ENCODE results near the gene ADGRF1. TPM values are rescaled to one million over a fixed set of nuclear protein-coding genes. Genes with fewer than 3 reads are reported as not detected.

Gene ADGRF1
- total and polyA plus RNA-seq, 7 donors: not detected

DNA sequence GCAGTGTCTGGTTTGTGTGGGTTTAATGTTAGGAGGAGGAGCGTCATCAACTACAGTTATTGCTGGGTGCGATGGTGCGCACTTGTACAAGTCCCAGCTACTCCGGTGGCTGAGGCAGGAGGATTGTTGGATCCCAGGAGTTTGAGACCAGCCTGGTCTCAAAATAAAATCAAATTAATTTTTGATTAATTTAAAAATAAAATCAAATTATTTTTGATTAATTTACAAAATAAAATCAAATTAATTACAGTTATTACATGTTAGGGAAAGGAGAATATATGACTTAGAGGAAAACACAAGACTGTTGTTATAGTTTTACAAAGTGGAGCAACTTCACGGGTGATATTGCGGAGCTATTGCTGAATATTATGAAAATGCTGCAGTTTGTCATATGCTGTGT lies 85.7 kb downstream of the ADGRF1 start:
- DNase-seq (no peak), ATAC-seq (no peak)
- Histone ChIP-seq H3K27ac (no peak overlapping the region), H3K9me3 (no peaks in the 10 kb centered on the region), H3K4me3 (no peak overlapping the region), H3K27me3 (ENCODE audit: insufficient read depth in 3 of 3, low read length in 2 of 3) (no peaks in the 10 kb centered on the region), H3K4me1 (no peaks in the 10 kb centered on the region), H3K36me3 (ENCODE audit: insufficient read depth in 1 of 2, low read depth in 1 of 2) (no peaks in the 10 kb centered on the region)
- TF ChIP-seq, protein P1, sequence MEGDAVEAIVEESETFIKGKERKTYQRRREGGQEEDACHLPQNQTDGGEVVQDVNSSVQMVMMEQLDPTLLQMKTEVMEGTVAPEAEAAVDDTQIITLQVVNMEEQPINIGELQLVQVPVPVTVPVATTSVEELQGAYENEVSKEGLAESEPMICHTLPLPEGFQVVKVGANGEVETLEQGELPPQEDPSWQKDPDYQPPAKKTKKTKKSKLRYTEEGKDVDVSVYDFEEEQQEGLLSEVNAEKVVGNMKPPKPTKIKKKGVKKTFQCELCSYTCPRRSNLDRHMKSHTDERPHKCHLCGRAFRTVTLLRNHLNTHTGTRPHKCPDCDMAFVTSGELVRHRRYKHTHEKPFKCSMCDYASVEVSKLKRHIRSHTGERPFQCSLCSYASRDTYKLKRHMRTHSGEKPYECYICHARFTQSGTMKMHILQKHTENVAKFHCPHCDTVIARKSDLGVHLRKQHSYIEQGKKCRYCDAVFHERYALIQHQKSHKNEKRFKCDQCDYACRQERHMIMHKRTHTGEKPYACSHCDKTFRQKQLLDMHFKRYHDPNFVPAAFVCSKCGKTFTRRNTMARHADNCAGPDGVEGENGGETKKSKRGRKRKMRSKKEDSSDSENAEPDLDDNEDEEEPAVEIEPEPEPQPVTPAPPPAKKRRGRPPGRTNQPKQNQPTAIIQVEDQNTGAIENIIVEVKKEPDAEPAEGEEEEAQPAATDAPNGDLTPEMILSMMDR (IDR thresholded peaks at IDR 0.05): no peak
- 97 to 98% (median 97%) methylated on average over 6 of the region's 6 CpGs for WGBS, 3 donors
- intact Hi-C loops (cut with DNase I): no loop called here

DNA sequence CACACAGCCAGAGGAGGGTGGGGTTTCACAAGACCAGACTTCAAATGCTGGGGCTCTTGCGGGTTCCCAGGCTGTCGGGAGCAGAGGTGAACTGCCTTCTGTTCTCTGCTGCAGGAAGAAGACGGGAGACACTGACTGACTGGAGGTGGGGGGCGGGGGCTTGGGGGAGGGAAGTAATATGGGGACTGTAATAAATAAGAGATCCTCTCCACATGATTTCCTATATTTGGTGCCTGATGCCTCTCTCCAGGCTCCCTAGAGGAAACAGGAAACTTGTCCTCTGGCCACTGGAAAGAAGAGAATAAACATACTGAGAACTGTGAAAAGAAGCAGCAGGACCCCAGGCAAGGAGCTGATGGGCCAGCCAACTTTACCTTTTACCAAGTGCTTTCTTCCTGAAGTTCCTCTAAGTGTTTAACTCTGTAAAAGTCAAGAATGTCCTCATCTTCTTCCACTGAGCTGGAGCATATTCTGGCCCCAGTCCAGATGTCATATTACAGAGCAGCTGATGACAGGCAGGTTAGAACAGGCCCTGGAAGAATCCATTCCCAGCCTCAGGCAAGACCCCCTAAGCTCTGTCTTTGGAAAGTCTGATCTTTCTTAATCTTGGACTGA lies 87.2 kb downstream of the ADGRF1 start:
- Histone ChIP-seq H3K27ac (peak overlapping the region; percentile 43), H3K4me3 (peak overlapping the region; percentile 51), H3K36me3 (ENCODE audit: insufficient read depth in 1 of 2, low read depth in 1 of 2) (no peaks in the 10 kb centered on the region), H3K27me3 (ENCODE audit: insufficient read depth in 3 of 3, low read length in 2 of 3) (no peaks in the 10 kb centered on the region), H3K4me1 (no peaks in the 10 kb centered on the region), H3K9me3 (no peaks in the 10 kb centered on the region)
- TF ChIP-seq, protein P1 (IDR thresholded peaks at IDR 0.05): no peak
- intact Hi-C loops (cut with DNase I): no loop called here
- 47 to 62% (median 54%) methylated on average over 4 of the region's 4 CpGs for WGBS, 3 donors
- no peak for ATAC-seq
- no peak for DNase-seq

DNA sequence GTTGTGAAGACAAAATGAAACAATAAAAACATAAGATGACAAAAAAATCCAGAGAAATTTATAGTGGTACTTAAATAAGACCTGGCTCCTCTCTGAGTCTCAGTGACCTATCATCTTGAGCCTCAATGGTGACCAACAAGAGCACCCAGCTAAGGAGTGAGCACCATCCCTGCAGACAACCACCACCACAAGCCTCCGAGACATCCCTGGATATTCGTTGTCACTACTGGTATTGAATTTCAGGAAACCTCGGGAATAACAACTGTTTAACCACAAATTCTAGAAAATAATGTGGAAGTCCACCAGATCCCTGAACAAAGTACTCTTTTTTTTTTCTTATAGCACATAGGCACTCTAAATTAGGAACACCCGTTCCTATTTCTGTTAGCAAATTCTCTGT lies 88.2 kb downstream of the ADGRF1 start:
- intact Hi-C loops (cut with DNase I): no loop called here
- peak overlapping the region; percentile 43 for H3K27ac ChIP-seq

DNA sequence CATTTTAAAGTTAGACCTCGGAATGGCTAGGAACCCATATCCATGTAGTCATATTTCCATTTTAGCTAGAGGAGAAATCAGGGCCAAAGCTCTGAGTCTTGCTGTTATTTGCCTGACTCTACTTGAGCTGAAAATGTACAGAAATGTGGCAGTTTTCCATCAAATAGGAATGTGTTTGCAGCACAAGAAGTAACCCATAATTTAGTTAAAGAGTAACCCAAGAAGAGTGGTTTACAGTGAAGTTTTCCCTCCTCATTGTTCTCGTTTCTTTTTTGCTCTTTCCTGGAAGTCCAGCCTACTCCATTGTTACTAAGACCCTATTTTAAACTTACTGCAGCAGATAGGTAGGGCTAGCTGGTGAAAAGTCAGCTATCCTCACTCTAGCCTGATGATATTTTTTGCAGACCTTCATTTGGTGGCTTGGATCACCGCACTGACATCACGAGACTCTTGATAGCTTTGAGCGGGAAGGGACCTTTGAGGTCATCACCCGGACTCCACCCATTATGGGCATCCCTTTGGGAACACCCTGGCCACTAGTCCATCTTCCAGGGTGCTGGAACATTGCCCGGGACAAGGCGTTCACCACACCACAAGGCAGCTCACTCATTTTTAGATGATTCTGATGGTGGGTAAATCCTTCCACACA lies 92.4 kb downstream of the ADGRF1 start:
- TF ChIP-seq, protein P1 (IDR thresholded peaks at IDR 0.05): no peak
- 41 to 65% (median 62%) methylated on average over 8 of the region's 8 CpGs for WGBS, 3 donors
- Histone ChIP-seq H3K9me3 (no peaks in the 10 kb centered on the region), H3K36me3 (ENCODE audit: insufficient read depth in 1 of 2, low read depth in 1 of 2) (no peaks in the 10 kb centered on the region), H3K4me3 (no peak overlapping the region), H3K4me1 (peaks cover 4% of the 10 kb centered on the region), H3K27ac (peak overlapping the region; percentile 75), H3K27me3 (ENCODE audit: insufficient read depth in 3 of 3, low read length in 2 of 3) (no peaks in the 10 kb centered on the region)
- peak; percentile 58 to 77 for DNase-seq
- intact Hi-C loops (cut with DNase I): no loop called here
- peak; percentile 30 to 71 (median 62) for ATAC-seq

More for the DNA sequence above, 88.2 kb downstream of the ADGRF1 start:
- peaks cover 4% of the 10 kb centered on the region for H3K4me1 ChIP-seq
- no peaks in the 10 kb centered on the region for H3K36me3 ChIP-seq (ENCODE audit: insufficient read depth in 1 of 2, low read depth in 1 of 2)
- H3K4me3 ChIP-seq: peak overlapping the region; percentile 51
- ATAC-seq (no peak), DNase-seq (no peak)
- TF ChIP-seq, protein P1 (IDR thresholded peaks at IDR 0.05): no peak
- no peaks in the 10 kb centered on the region for H3K27me3 ChIP-seq (ENCODE audit: insufficient read depth in 3 of 3, low read length in 2 of 3)
- H3K9me3 ChIP-seq: no peaks in the 10 kb centered on the region
- 39 to 47% (median 44%) methylated on average over 4 of the region's 4 CpGs for WGBS, 3 donors
